Panc1 (cell line): ENCODE measurements around the gene GUCY2C. TPM values are rescaled to one million over a fixed set of nuclear protein-coding genes. Genes with fewer than 3 reads are reported as not detected.
A peak's percentile ranks its signal among the peaks of the same experiment; 100 is the strongest.

Experiments used
- ATAC-seq: fragments of 200-7000 bp; cut with Tn5 transposase; 2 replicates; pipeline ENCODE4 v1.9.1; 2020; ENCODE audit warnings: mild to moderate bottlenecking, moderate library complexity
- BruUV-seq: library from RNA; stranded (reverse); fragments of 400-500 nt; replicated peaks from 2 replicates; lab custom pipeline; 2021; lab: Mats Ljungman, UMichigan
- CTCF ChIA-PET: fragments of 300-600 bp; sonication (Branson Sonifier 250); formaldehyde crosslinking; loops from one replicate; lab custom pipeline; 2022; ENCODE audit warnings: antibody characterized with exemption; lab: Charles Lee
- POLR2A ChIA-PET: fragments of 300-600 bp; sonication (Branson Sonifier 250); formaldehyde crosslinking; loops from one replicate; lab custom pipeline; 2022; ENCODE audit warnings: antibody characterized with exemption; lab: Charles Lee
- DNase-seq: peaks from one replicate; pipeline ENCODE4 v3.0.0-alpha.2; 2010; ENCODE audit warnings: low read depth, low spot score
- H3K27ac ChIP-seq: 2 replicates; pipeline ENCODE4 v1.5.1; 2011; ENCODE audit warnings: mild to moderate bottlenecking, low read length, inconsistent platforms
- H3K27me3 ChIP-seq: fragments of 200-500 bp; sonication (Bioruptor generic); 2 replicates; pipeline ENCODE4 v1.6.0; 2014; ENCODE audit warnings: low read length, inconsistent platforms; ENCODE audit not compliant: control insufficient read depth, insufficient read depth
- H3K36me3 ChIP-seq: fragments of 200-500 bp; sonication (Bioruptor generic); 2 replicates; pipeline ENCODE4 v1.5.1; 2014; ENCODE audit warnings: inconsistent platforms, mild to moderate bottlenecking, low read length, moderate library complexity; ENCODE audit not compliant: control insufficient read depth, insufficient read depth
- H3K4me1 ChIP-seq: 2 replicates; pipeline ENCODE4 v1.5.1; 2011; ENCODE audit warnings: inconsistent platforms, mild to moderate bottlenecking, low read length, moderate library complexity; ENCODE audit not compliant: control insufficient read depth, insufficient read depth
- H3K4me3 ChIP-seq, 2 experiments: 2 replicates each; pipeline ENCODE4 v1.5.1; 2011 to 2012; ENCODE audit warnings: low read depth in 2 of 2, low read length in 2 of 2, mild to moderate bottlenecking in 2 of 2, inconsistent platforms in 1 of 2, moderate library complexity in 1 of 2
- H3K9me3 ChIP-seq: fragments of 200-500 bp; sonication (Bioruptor generic); 2 replicates; pipeline ENCODE4 v1.5.1; 2014; ENCODE audit warnings: low read depth, mild to moderate bottlenecking, inconsistent platforms, low read length, moderate library complexity; ENCODE audit not compliant: control insufficient read depth, insufficient read depth
- POLR2AphosphoS5 ChIP-seq: IDR thresholded peaks from 2 replicates; pipeline ENCODE4 v1.6.1; 2012; ENCODE audit warnings: mild to moderate bottlenecking, low read depth, low read length, moderate library complexity
- SIN3A ChIP-seq: IDR thresholded peaks from 2 replicates; pipeline ENCODE4 v1.6.1; 2012; ENCODE audit warnings: low read depth, mild to moderate bottlenecking, low read length, moderate library complexity, borderline replicate concordance; ENCODE audit not compliant: insufficient read depth
- TCF7L2 ChIP-seq: IDR thresholded peaks from 2 replicates; pipeline ENCODE4 v1.6.1; 2011; ENCODE audit warnings: mild to moderate bottlenecking, low read depth, low read length, inconsistent platforms
- in situ Hi-C: cut with HindIII; loops from 2 replicates; pipeline ENCODE4 v1.10.0; 2016; ENCODE audit warnings: low sequenced_read_pairs, low pct_unique_long_range_greater_than_20kb
- intact Hi-C: fragments of 100-400 bp; cut with micrococcal nuclease; formaldehyde crosslinking; loops from one replicate; pipeline ENCODE4 v1.10.0; 2022; ENCODE audit not compliant: unreplicated experiment
- total RNA-seq: library from RNA; stranded (reverse); gene quantifications from one replicate; pipeline ENCODE4 v1.2.1, GENCODE V29; 2021; ENCODE audit not compliant: unreplicated experiment
- TF ChIP-seq, protein P1 (sequence below), 2 experiments: IDR thresholded peaks; 2 replicates each; pipeline ENCODE4 v1.6.1; 2011 to 2012; ENCODE audit warnings: low read depth in 2 of 2, control low read depth in 1 of 2, low read length in 1 of 2, mild to moderate bottlenecking in 1 of 2, moderate library complexity in 1 of 2; ENCODE audit not compliant: insufficient read depth in 1 of 2
- TF ChIP-seq, protein P2 (sequence below): fragments of 450-650 bp; IDR thresholded peaks from 2 replicates; pipeline ENCODE4 v1.5.1; 2017; ENCODE audit warnings: mild to moderate bottlenecking

Gene GUCY2C
- total RNA-seq, 1 experiment from 2014 or later: 0.13 TPM

DNA sequence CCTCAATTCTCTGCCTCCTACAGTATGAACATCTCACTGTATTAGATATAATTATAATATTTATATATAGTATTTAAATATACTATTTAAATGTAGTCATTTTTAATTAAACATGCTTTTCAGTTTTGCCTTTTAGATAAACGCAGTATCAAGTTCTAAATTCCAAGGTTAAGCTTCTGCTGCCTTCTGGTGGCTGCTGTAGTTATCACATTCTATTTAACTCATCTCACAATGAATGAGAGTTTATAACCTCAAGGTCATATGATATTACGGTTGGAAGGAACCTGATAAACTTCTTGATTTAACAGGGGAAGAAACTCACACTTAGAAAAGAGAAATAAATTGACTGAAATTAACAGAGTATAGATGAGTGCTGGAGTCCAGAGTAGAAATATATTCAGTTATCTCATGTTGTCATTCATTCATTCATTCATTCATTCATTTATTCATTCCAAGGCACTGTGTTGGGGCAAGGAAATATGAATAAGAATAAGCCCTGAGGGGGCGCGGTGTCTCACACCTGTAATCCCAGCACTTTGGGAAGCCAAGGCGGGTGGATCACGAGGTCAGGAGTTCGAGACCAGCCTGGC lies 31.9 kb downstream of the GUCY2C start:
- Histone ChIP-seq H3K27ac (no peak overlapping the region), H3K36me3 (no peaks in the 10 kb centered on the region), H3K27me3 (no peaks in the 10 kb centered on the region), H3K4me1 (no peaks in the 10 kb centered on the region), H3K4me3 (no peak overlapping the region), H3K9me3 (no peaks in the 10 kb centered on the region)
- no peak for ATAC-seq
- intact Hi-C loops: loop anchor here (5.0 kb wide), 1 partner anchor 477 kb away; no protein-coding TSS in a partner anchor
- CTCF ChIA-PET: interaction anchor here (0.6 kb wide), 1 partner anchor 35 kb away, joined by 4 read pairs; no protein-coding TSS in a partner anchor
- POLR2A ChIA-PET: no interaction called here
- DNase-seq: peak; percentile 12
- no TSS peak for BruUV-seq
- TF ChIP-seq SIN3A (no peak), TCF7L2 (no peak), POLR2AphosphoS5 (no peak)
- TF ChIP-seq, protein P1, sequence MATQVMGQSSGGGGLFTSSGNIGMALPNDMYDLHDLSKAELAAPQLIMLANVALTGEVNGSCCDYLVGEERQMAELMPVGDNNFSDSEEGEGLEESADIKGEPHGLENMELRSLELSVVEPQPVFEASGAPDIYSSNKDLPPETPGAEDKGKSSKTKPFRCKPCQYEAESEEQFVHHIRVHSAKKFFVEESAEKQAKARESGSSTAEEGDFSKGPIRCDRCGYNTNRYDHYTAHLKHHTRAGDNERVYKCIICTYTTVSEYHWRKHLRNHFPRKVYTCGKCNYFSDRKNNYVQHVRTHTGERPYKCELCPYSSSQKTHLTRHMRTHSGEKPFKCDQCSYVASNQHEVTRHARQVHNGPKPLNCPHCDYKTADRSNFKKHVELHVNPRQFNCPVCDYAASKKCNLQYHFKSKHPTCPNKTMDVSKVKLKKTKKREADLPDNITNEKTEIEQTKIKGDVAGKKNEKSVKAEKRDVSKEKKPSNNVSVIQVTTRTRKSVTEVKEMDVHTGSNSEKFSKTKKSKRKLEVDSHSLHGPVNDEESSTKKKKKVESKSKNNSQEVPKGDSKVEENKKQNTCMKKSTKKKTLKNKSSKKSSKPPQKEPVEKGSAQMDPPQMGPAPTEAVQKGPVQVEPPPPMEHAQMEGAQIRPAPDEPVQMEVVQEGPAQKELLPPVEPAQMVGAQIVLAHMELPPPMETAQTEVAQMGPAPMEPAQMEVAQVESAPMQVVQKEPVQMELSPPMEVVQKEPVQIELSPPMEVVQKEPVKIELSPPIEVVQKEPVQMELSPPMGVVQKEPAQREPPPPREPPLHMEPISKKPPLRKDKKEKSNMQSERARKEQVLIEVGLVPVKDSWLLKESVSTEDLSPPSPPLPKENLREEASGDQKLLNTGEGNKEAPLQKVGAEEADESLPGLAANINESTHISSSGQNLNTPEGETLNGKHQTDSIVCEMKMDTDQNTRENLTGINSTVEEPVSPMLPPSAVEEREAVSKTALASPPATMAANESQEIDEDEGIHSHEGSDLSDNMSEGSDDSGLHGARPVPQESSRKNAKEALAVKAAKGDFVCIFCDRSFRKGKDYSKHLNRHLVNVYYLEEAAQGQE (IDR thresholded peaks at IDR 0.05; ENCODE audit: insufficient read depth in 1 of 2, low read depth in 2 of 2, low read length in 1 of 2): no peak
- TF ChIP-seq, protein P2, sequence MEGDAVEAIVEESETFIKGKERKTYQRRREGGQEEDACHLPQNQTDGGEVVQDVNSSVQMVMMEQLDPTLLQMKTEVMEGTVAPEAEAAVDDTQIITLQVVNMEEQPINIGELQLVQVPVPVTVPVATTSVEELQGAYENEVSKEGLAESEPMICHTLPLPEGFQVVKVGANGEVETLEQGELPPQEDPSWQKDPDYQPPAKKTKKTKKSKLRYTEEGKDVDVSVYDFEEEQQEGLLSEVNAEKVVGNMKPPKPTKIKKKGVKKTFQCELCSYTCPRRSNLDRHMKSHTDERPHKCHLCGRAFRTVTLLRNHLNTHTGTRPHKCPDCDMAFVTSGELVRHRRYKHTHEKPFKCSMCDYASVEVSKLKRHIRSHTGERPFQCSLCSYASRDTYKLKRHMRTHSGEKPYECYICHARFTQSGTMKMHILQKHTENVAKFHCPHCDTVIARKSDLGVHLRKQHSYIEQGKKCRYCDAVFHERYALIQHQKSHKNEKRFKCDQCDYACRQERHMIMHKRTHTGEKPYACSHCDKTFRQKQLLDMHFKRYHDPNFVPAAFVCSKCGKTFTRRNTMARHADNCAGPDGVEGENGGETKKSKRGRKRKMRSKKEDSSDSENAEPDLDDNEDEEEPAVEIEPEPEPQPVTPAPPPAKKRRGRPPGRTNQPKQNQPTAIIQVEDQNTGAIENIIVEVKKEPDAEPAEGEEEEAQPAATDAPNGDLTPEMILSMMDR: peak; percentile 41; the same call in 1 of the 2 replicates
- in situ Hi-C loops: no loop called here

DNA sequence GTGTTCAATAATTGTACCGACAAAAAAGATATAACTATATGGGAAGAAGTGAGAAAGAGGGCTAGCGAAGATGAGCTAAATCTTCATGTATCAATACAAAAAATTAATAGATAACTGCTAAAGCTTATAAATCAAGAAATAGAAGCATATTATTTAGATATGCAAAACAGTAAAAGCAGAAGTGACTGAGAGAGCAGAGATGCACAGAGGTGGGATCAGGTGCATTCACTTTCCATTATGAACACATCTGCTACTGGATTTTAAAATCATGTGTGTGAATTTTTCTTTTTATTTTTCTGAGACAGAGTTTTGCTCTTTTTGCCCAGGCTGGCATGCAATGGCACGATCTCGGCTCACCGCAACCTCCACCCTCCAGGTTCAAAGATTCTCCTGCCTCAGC lies 33.4 kb downstream of the GUCY2C start:
- Histone ChIP-seq H3K9me3 (no peaks in the 10 kb centered on the region), H3K27me3 (no peaks in the 10 kb centered on the region), H3K27ac (no peak overlapping the region), H3K4me3 (no peak overlapping the region), H3K36me3 (no peaks in the 10 kb centered on the region), H3K4me1 (no peaks in the 10 kb centered on the region)
- TF ChIP-seq, protein P2: no peak
- TF ChIP-seq TCF7L2 (no peak), SIN3A (no peak), POLR2AphosphoS5 (no peak)
- TF ChIP-seq, protein P1 (IDR thresholded peaks at IDR 0.05; ENCODE audit: insufficient read depth in 1 of 2, low read depth in 2 of 2, low read length in 1 of 2): no peak
- intact Hi-C loops (loop anchor here (5.0 kb wide), 1 partner anchor 476 kb away; no protein-coding TSS in a partner anchor), in situ Hi-C loops (no loop called here)
- ATAC-seq: no peak
- DNase-seq: no peak
- no TSS peak for BruUV-seq
- ChIA-PET POLR2A (no interaction called here), CTCF (no interaction called here)
